Stimulated activated CD8-positive, alpha-beta memory T cell treated with anti-CD3 and anti-CD28 coated beads, Interleukin-4, amount 100 ng/mL, for 4 hours (primary cell): ENCODE results near the gene CAMK2G.
"Not testable (repeated sequence)": the region's sequence is repeated elsewhere in the genome, so short reads cannot be mapped to it uniquely, and the experiment has no call there.

ENCODE experiments used
- DNase-seq, 2 donors: peaks; one replicate each; pipeline ENCODE4 v3.0.0-alpha.2; 2020; ENCODE audit warnings: low read depth in 2 of 2, low spot score in 1 of 2

Gene CAMK2G

GRCh38 chr10:73874267-73875138 is at the start of gene CAMK2G:
Gene CAMK2G (minus strand): TSS chr10:73874555. CDS start chr10:73874461, 94 bp downstream.
- DNase-seq: peak; percentile 41 to 67

GRCh38 chr10:73922864-73923133 is 48.4 kb upstream of the CAMK2G start:
- no peak for DNase-seq

- no peak for DNase-seq
Observed at GRCh38 chr10:73922007-73922863, 47.9 kb upstream of the CAMK2G start.

- DNase-seq: no peak
Observed at GRCh38 chr10:73920089-73920488, 45.7 kb upstream of the CAMK2G start.

GRCh38 chr10:73919481-73919880 is 45.1 kb upstream of the CAMK2G start:
- not testable (repeated sequence) for DNase-seq

GRCh38 chr10:73917566-73918305 is 43.4 kb upstream of the CAMK2G start:
- DNase-seq: no peak

- no peak for DNase-seq
Observed at GRCh38 chr10:73916761-73917470, 42.6 kb upstream of the CAMK2G start.

GRCh38 chr10:73915206-73915851 is 41.0 kb upstream of the CAMK2G start:
- DNase-seq: no peak

GRCh38 chr10:73914036-73914435 is 39.7 kb upstream of the CAMK2G start:
- DNase-seq: no peak

GRCh38 chr10:73911553-73912004 is 37.2 kb upstream of the CAMK2G start:
- DNase-seq: no peak

- no peak for DNase-seq
Observed at GRCh38 chr10:73910764-73911552, 36.6 kb upstream of the CAMK2G start, which contains the start of gene PLAU. Gene PLAU (plus strand): TSS chr10:73911132. CDS start chr10:73911556, 424 bp downstream.

GRCh38 chr10:73910401-73910763 is 36.0 kb upstream of the CAMK2G start:
- DNase-seq: no peak

GRCh38 chr10:73909540-73910115 is 35.3 kb upstream of the CAMK2G start:
- no peak for DNase-seq

GRCh38 chr10:73908853-73909539 is 34.6 kb upstream of the CAMK2G start:
- peak; percentile 53 to 63 for DNase-seq

GRCh38 chr10:73907841-73908517 is 33.6 kb upstream of the CAMK2G start:
- no peak for DNase-seq

GRCh38 chr10:73906524-73907447 is 32.4 kb upstream of the CAMK2G start:
- DNase-seq: no peak
